Astrocyte of the spinal cord (primary cell): ENCODE results near the gene GDPD3.

ENCODE experiments used
- DNase-seq: peaks from one replicate; pipeline ENCODE4 v3.0.0; 2011; ENCODE audit warnings: low read depth, low spot score
- H3K4me3 ChIP-seq: 2 replicates; pipeline ENCODE4 v1.5.1; 2011; ENCODE audit warnings: low read depth, mild to moderate bottlenecking, low read length, moderate library complexity
- CTCF ChIP-seq: IDR thresholded peaks from 2 replicates; pipeline ENCODE4 v1.5.1; 2012; ENCODE audit warnings: low read depth, mild to moderate bottlenecking, low read length, inconsistent platforms
- in situ Hi-C: cut with HindIII; loops from 2 replicates; pipeline ENCODE4 v1.10.0; 2017; ENCODE audit warnings: low sequenced_read_pairs

GDPD3 gene

GRCh38 chr16:30113031-30113710 is at the start of gene GDPD3:
GDPD3 (minus strand) TSS chr16:30113537; CDS start chr16:30113478, 59 bp downstream.
- in situ Hi-C loops: no loop called here
- DNase-seq: no peak
- H3K4me3 ChIP-seq: no peak within 1 kb of the TSS
- TF ChIP-seq CTCF: no peak

GRCh38 chr16:30157214-30157613 is 43.9 kb upstream of the GDPD3 start:
- in situ Hi-C loops: no loop called here
- no peak for TF ChIP-seq CTCF
- DNase-seq: no peak
- H3K4me3 ChIP-seq: no peak overlapping the region

- no peak for TF ChIP-seq CTCF
- no peak overlapping the region for H3K4me3 ChIP-seq
- no peak for DNase-seq
- in situ Hi-C loops: no loop called here
Measured at GRCh38 chr16:30155188-30155587, 41.9 kb upstream of the GDPD3 start.

GRCh38 chr16:30152517-30152916 is 39.2 kb upstream of the GDPD3 start:
- no peak for DNase-seq
- no peak for TF ChIP-seq CTCF
- in situ Hi-C loops: no loop called here

GRCh38 chr16:30151091-30151490 is 37.8 kb upstream of the GDPD3 start:
- H3K4me3 ChIP-seq: no peak overlapping the region
- in situ Hi-C loops: no loop called here
- no peak for TF ChIP-seq CTCF
- DNase-seq: no peak

More at GRCh38 chr16:30152517-30152916, 39.2 kb upstream of the GDPD3 start:
- H3K4me3 ChIP-seq: no peak overlapping the region

- H3K4me3 ChIP-seq: no peak overlapping the region
- in situ Hi-C loops: no loop called here
- DNase-seq: peak; percentile 3
- TF ChIP-seq CTCF: no peak
Measured at GRCh38 chr16:30149250-30149930, 36.1 kb upstream of the GDPD3 start.
